22Rv1 (cell line): ENCODE results near the gene RPL19.
A peak's percentile ranks its signal among the peaks of the same experiment; 100 is the strongest.

Experiments used
- H3K27ac ChIP-seq: fragments of 450-650 bp; 2 replicates; pipeline ENCODE4 v1.5.1; 2017
- ZFX ChIP-seq: fragments of 450-650 bp; IDR thresholded peaks from 2 replicates; pipeline ENCODE4 v1.6.1; 2017; ENCODE audit warnings: antibody characterized with exemption, borderline replicate concordance
- TF ChIP-seq, protein P1 (sequence below): fragments of 450-650 bp; IDR thresholded peaks from 2 replicates; pipeline ENCODE4 v1.5.1; 2017; ENCODE audit warnings: mild to moderate bottlenecking

Gene RPL19

DNA sequence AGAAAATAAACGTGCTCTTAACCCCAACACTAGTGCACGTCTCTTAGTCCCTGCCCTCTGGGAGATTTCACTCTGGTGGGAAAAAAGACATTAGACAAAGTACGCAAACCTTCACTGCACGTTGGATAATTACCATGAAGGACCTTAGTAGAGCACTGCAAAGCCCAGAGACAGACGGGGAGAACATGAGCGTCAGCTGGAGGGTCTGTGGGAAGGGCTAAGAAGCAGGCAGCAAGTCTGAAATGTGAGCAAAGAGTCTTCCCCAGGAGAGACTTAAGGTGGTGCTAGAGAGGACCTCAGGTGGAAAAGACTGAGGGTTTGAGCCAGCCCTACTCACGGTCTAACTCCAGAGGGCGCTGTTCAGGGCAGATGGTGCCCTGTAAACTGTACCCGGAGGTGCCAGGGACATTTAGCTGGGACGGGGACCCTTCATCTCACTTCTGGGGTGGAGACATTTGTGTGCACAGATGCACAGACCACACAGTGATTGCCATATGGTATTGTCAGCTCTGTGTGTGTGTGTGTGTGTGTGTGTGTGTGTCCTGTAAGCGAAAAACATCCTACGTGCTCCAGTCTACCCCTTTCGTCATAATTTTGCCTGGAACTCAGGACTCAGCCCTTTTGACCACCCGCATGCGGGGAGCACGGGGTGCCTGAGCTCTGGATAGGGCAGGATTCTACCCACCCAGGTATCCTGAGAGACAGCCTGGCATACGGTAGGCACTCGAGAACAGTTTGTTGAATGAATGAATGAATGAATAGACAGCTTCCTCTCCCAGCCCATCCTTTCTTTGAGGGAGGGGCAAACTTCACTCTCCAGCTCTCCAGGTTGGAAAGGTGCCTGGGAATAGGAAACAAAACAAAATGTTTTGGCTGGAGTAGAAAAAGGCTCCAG lies 35.7 kb downstream of the RPL19 start:
- TF ChIP-seq, protein P1, sequence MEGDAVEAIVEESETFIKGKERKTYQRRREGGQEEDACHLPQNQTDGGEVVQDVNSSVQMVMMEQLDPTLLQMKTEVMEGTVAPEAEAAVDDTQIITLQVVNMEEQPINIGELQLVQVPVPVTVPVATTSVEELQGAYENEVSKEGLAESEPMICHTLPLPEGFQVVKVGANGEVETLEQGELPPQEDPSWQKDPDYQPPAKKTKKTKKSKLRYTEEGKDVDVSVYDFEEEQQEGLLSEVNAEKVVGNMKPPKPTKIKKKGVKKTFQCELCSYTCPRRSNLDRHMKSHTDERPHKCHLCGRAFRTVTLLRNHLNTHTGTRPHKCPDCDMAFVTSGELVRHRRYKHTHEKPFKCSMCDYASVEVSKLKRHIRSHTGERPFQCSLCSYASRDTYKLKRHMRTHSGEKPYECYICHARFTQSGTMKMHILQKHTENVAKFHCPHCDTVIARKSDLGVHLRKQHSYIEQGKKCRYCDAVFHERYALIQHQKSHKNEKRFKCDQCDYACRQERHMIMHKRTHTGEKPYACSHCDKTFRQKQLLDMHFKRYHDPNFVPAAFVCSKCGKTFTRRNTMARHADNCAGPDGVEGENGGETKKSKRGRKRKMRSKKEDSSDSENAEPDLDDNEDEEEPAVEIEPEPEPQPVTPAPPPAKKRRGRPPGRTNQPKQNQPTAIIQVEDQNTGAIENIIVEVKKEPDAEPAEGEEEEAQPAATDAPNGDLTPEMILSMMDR, result peak; percentile 96
- no peak for TF ChIP-seq ZFX
- no peak overlapping the region for H3K27ac ChIP-seq

DNA sequence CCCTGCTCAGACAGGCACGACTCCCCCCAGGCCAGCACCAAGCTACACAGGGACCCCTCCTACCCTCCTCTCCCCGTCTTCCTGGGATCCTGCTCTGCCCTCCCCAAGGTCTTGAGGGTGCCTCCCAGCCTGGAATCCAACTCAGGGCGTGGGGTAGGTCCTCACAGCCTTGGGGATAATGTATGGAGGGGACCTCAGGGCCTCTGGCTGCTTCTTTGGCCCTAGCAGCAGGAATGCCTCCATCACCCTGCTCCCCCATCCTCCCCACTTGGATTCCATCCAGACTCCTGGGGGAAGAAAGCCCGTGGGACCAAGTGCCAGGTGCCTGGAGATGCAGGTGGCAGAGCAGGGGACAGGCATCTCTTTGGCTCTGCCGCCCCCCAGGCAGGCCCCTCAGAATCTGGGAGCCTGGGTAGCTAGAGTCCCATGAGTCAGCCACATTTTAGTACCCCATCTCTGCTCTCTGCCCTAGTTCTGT lies 36.4 kb downstream of the RPL19 start:
- TF ChIP-seq ZFX, result no peak
- TF ChIP-seq, protein P1, result no peak
- no peak overlapping the region for H3K27ac ChIP-seq

DNA sequence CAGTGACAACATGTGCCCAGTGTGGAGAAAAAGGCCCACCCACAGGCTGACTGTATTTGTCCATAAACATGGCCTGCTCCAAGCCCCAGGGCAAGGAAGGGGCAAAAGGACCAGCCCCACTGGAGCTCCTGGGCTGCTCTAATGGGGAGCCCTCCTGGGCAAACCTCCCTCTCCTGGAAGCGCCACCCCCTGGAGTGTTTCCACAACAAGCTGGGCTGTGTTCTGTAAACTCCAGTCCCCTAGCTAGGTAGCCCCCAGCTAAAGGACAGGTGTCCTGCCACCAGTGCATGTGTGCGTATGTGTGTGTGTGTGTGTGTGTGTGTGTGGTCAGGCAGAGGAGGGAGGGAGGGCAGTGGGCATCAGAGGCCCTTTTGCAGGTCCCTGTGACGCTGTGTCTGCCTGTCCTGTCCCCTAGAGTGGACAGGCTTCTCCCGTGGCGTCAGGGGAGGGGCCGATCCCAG lies 36.9 kb downstream of the RPL19 start:
- TF ChIP-seq, protein P1, result no peak
- TF ChIP-seq ZFX, result no peak
- no peak overlapping the region for H3K27ac ChIP-seq

DNA sequence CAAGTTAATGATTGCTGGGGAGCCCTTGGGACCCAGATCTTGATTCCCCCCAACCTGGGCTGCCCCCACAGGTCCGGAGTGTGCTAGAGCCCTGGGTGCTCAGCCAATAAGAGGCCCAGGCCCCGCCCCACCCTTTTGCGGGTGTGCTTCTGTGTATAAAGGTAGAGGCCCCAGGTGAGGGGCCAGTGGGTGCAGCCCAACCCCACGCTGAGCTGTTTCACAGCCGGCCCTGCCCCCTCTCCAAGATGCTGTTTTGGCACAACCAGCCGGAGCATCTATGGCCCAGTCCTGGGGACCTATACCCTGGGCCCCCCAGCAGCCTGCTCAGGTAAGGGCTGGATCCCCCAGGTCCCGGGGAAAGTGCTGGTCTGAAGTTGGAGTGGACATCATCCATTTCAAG lies 37.5 kb downstream of the RPL19 start:
- no peak overlapping the region for H3K27ac ChIP-seq

DNA sequence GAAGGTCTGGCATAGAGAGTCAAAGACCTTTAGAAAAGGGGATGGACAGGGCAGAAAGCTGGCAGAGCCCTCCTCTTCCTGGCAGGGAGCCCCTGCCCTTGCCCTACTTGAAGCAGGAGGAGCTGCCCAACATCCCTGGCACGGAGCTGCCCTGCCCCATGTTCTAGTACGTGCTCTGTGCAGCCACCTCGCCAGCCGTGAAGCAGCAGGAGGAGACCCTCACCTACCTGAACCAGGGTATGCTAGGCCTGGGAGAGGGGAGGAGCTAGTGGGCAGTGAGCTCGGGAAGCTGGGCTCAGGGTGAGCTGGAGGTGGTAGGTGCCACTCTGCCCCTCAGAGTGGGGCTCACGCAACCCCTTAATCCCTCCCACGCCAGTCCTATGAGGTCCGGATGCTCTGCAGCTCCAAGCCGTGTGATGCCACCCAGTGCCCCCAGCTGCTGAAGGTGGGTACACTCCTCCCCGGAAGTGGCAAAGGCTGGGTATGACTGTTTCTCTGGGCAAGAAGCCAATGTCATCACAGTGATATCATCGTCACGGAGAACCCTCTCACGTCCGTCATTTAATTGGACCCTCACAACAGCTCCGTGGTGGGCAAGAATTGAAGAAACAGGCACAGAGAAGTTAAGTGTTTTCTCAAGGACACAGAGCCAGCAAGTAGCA lies 38.4 kb downstream of the RPL19 start:
- no peak overlapping the region for H3K27ac ChIP-seq

More for the DNA sequence above, 37.5 kb downstream of the RPL19 start:
- TF ChIP-seq, protein P1, result no peak
- no peak for TF ChIP-seq ZFX

DNA sequence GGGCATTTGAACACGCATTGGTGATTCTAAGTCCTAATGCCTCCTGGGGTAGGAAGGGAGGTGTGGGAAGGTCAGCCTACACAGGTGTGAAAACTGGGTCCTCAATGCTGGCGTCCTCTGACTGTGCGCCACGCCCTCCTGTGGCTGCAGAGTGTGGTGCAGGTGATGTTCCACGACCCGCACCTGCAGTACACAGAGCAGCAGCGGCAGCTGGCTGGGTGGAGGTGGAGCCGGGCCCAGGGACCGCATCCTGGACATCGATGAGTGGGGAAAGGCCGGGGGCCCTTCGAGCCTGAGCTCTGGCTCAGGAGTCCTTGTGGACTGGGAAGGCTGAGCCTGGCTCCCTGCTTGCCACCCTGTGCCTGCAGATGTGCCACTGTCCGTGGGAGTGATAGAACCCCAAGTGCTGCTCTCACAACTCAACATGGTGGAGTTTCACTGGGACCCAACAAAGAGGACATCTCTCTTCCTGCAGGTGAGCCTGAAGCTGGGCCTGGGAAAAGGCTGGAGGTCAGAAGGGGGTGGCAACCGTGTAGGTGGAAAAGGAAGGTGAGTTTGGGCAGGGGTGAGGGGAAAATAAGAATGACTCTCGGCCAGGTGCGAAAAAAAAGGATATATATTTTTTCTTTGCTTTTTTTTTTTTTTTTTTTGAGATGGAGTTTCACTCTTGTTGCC lies 39.7 kb downstream of the RPL19 start:
- TF ChIP-seq ZFX, result no peak
- TF ChIP-seq, protein P1, result peak; percentile 93
- H3K27ac ChIP-seq, result no peak overlapping the region

More for the DNA sequence above, 38.4 kb downstream of the RPL19 start:
- TF ChIP-seq ZFX, result no peak
- TF ChIP-seq, protein P1, result no peak
